NK-92 treated with Interleukin-12 subunit alpha and Interleukin-12 subunit beta, amount 100 ng/mL, for 24 hours (cell line): ENCODE data around the gene AIF1.

Experiments
- DNase-seq: peaks from one replicate; lab custom pipeline; 2025; lab: John Stamatoyannopoulos, UW

The AIF1 gene

DNA sequence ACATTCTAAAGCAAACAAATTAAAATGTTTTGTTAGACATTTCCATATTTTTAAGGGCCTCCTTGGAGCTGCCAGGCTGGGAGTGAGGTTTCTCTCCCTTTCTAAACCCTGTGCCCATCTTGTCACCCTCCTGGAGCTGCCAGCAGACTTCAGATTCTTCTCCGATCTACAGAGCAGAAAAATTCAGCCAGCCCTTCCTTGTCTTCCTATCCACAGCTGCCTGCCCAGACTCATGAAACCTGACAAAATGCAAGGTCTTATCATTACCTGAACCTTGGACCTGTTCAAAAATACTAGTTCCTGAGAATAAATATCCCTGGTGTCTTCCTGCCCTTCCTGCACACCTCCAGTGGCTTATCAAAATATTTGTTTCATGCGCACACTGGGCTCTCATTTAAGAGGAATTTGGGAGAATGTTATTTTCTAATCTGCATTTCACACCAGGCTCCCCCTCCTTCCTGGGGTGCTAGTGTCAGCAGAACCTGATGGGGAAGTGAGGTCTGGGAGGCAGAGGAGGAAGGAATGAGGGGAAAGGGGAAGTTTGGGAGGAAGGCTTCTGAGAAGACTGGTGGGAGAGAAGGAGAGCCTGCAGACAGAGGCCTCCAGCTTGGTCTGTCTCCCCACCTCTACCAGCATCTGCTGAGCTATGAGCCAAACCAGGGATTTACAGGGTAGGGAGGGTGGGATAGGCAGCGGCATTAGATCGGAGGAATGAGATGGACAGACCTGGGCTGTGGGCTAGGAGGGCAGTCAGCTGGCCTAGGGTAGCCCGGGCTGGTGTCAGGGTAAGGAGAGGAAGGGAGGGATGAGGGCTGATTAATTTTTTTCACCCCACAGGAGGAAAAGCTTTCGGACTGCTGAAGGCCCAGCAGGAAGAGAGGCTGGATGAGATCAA lies at the start of gene AIF1:
Gene AIF1 (plus strand): TSS at position 551 of the 895 bp plus-strand sequence. CDS start 96 bp downstream, at position 647.
- no peak for DNase-seq

DNA sequence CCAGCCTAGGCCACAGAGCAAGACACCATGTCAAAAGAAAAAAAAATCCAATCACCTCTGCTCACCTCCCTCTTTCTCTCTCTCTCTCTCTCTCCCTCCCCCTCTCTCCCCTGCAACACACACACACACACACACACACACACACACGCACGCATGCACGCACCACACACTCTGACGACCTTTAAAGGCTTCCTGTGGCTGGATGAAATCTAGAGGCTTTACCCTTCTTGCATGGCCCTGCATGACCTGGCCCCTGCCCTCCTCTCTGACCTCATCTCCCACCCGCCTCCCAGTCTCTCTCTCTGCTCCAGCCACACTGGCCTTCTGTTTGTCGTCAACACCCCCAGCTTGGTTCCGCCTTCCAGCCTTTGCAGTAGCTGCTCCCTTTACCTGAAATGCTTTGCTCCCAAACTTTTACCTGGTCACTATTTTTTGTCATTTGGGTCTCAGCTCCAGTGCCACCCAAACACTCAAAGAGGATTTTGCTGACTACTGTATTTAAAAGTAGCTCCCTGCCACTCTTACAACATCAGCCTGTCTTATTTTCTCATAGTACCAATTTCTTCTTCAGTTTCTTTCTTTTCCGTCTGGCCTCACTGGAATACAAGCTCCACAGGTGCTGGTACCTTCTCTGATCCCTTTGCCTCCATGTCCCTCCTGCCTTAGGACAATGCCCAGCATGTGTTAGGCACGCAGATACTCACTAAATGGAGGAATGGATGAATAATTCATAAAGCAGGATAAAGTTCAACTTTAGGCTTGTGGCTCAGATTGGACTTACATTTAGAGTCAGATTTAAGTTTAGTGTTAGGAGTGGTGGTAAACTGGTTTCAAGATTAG lies 47.3 kb upstream of the AIF1 start:
- no peak for DNase-seq

DNA sequence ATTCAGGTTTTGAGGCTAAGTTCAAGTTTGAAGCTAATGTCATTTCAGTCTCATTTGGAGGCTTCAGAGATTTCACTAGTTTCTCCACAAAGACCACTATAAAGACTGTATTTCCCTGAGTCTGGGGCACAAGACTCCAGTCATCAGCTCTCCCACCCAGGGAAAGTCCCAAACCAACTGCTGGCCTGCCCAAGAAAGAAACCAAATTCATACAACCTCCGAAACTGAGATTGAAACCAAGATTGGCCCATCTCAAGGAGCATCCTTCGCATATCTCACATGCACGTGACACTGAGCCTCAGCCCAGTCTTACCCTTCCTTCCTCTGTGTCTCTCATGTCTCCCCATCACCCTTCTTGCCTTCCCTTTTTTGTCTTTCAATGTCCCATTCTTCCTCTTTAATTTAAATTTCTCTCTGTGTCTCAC lies 46.5 kb upstream of the AIF1 start:
- no peak for DNase-seq

DNA sequence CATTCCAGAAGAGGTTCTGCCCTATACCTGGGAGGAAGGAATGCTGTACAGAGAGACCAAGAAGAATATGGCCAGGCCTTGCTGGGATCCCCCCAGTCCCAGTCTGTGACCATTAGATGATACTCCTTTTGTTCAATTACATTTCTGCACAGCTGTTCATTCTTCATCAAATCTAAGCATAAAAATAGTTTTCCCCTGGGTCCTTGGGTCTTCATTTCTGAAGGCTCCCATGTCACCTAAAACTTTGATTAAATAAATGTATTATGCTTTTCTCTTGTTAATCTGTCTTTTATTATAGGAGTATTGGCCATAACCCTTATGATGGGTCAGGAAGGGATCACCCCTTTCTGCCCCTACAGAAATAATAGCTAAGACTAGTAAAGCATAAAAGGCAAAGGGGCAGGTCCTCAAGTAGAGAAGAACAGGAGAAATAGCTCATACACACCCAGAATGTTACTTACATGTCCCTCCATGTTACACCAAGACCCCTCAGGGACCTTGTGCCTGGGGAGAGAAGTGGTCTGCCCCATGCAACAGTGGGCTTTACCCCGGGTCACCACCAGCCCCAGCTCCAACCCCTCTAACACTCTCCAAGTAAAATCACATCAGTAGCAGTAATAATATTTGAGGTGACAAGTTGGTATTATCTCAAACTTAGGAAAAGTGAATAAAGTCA lies 45.0 kb upstream of the AIF1 start:
- DNase-seq = no peak

DNA sequence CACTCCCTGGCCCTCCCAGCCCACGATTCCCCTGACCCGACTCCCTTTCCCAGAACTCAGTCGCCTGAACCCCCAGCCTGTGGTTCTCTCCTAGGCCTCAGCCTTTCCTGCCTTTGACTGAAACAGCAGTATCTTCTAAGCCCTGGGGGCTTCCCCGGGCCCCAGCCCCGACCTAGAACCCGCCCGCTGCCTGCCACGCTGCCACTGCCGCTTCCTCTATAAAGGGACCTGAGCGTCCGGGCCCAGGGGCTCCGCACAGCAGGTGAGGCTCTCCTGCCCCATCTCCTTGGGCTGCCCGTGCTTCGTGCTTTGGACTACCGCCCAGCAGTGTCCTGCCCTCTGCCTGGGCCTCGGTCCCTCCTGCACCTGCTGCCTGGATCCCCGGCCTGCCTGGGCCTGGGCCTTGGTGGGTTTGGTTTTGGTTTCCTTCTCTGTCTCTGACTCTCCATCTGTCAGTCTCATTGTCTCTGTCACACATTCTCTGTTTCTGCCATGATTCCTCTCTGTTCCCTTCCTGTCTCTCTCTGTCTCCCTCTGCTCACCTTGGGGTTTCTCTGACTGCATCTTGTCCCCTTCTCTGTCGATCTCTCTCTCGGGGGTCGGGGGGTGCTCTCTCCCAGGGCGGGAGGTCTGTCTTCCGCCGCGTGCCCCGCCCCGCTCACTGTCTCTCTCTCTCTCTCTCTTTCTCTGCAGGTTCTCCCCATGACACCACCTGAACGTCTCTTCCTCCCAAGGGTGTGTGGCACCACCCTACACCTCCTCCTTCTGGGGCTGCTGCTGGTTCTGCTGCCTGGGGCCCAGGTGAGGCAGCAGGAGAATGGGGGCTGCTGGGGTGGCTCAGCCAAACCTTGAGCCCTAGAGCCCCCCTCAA lies 42.8 kb upstream of the AIF1 start, which contains the start of gene LTA:
Gene LTA (plus strand): TSS at position 249 of the 871 bp plus-strand sequence. CDS start 454 bp downstream, at position 703.
- no peak for DNase-seq

DNA sequence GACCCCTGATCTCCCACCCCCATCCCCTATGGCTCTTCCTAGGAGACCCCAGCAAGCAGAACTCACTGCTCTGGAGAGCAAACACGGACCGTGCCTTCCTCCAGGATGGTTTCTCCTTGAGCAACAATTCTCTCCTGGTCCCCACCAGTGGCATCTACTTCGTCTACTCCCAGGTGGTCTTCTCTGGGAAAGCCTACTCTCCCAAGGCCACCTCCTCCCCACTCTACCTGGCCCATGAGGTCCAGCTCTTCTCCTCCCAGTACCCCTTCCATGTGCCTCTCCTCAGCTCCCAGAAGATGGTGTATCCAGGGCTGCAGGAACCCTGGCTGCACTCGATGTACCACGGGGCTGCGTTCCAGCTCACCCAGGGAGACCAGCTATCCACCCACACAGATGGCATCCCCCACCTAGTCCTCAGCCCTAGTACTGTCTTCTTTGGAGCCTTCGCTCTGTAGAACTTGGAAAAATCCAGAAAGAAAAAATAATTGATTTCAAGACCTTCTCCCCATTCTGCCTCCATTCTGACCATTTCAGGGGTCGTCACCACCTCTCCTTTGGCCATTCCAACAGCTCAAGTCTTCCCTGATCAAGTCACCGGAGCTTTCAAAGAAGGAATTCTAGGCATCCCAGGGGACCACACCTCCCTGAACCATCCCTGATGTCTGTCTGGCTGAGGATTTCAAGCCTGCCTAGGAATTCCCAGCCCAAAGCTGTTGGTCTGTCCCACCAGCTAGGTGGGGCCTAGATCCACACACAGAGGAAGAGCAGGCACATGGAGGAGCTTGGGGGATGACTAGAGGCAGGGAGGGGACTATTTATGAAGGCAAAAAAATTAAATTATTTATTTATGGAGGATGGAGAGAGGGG lies 41.6 kb upstream of the AIF1 start:
- DNase-seq = no peak

DNA sequence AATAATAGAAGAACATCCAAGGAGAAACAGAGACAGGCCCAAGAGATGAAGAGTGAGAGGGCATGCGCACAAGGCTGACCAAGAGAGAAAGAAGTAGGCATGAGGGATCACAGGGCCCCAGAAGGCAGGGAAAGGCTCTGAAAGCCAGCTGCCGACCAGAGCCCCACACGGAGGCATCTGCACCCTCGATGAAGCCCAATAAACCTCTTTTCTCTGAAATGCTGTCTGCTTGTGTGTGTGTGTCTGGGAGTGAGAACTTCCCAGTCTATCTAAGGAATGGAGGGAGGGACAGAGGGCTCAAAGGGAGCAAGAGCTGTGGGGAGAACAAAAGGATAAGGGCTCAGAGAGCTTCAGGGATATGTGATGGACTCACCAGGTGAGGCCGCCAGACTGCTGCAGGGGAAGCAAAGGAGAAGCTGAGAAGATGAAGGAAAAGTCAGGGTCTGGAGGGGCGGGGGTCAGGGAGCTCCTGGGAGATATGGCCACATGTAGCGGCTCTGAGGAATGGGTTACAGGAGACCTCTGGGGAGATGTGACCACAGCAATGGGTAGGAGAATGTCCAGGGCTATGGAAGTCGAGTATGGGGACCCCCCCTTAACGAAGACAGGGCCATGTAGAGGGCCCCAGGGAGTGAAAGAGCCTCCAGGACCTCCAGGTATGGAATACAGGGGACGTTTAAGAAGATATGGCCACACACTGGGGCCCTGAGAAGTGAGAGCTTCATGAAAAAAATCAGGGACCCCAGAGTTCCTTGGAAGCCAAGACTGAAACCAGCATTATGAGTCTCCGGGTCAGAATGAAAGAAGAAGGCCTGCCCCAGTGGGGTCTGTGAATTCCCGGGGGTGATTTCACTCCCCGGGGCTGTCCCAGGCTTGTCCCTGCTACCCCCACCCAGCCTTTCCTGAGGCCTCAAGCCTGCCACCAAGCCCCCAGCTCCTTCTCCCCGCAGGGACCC lies 40.6 kb upstream of the AIF1 start:
- DNase-seq = no peak

DNA sequence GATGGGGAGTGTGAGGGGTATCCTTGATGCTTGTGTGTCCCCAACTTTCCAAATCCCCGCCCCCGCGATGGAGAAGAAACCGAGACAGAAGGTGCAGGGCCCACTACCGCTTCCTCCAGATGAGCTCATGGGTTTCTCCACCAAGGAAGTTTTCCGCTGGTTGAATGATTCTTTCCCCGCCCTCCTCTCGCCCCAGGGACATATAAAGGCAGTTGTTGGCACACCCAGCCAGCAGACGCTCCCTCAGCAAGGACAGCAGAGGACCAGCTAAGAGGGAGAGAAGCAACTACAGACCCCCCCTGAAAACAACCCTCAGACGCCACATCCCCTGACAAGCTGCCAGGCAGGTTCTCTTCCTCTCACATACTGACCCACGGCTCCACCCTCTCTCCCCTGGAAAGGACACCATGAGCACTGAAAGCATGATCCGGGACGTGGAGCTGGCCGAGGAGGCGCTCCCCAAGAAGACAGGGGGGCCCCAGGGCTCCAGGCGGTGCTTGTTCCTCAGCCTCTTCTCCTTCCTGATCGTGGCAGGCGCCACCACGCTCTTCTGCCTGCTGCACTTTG lies 39.6 kb upstream of the AIF1 start, which contains the start of gene TNF:
Gene TNF (plus strand): TSS at position 231 of the 567 bp plus-strand sequence. CDS start 177 bp downstream, at position 408.
- DNase-seq = peak; percentile 48

DNA sequence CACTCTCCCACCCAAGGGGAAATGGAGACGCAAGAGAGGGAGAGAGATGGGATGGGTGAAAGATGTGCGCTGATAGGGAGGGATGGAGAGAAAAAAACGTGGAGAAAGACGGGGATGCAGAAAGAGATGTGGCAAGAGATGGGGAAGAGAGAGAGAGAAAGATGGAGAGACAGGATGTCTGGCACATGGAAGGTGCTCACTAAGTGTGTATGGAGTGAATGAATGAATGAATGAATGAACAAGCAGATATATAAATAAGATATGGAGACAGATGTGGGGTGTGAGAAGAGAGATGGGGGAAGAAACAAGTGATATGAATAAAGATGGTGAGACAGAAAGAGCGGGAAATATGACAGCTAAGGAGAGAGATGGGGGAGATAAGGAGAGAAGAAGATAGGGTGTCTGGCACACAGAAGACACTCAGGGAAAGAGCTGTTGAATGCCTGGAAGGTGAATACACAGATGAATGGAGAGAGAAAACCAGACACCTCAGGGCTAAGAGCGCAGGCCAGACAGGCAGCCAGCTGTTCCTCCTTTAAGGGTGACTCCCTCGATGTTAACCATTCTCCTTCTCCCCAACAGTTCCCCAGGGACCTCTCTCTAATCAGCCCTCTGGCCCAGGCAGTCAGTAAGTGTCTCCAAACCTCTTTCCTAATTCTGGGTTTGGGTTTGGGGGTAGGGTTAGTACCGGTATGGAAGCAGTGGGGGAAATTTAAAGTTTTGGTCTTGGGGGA lies 38.9 kb upstream of the AIF1 start:
- DNase-seq = no peak

DNA sequence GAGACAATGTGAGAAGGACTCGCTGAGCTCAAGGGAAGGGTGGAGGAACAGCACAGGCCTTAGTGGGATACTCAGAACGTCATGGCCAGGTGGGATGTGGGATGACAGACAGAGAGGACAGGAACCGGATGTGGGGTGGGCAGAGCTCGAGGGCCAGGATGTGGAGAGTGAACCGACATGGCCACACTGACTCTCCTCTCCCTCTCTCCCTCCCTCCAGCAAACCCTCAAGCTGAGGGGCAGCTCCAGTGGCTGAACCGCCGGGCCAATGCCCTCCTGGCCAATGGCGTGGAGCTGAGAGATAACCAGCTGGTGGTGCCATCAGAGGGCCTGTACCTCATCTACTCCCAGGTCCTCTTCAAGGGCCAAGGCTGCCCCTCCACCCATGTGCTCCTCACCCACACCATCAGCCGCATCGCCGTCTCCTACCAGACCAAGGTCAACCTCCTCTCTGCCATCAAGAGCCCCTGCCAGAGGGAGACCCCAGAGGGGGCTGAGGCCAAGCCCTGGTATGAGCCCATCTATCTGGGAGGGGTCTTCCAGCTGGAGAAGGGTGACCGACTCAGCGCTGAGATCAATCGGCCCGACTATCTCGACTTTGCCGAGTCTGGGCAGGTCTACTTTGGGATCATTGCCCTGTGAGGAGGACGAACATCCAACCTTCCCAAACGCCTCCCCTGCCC lies 38.0 kb upstream of the AIF1 start:
- peak; percentile 51 for DNase-seq

DNA sequence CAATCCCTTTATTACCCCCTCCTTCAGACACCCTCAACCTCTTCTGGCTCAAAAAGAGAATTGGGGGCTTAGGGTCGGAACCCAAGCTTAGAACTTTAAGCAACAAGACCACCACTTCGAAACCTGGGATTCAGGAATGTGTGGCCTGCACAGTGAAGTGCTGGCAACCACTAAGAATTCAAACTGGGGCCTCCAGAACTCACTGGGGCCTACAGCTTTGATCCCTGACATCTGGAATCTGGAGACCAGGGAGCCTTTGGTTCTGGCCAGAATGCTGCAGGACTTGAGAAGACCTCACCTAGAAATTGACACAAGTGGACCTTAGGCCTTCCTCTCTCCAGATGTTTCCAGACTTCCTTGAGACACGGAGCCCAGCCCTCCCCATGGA lies 37.5 kb upstream of the AIF1 start:
- no peak for DNase-seq

DNA sequence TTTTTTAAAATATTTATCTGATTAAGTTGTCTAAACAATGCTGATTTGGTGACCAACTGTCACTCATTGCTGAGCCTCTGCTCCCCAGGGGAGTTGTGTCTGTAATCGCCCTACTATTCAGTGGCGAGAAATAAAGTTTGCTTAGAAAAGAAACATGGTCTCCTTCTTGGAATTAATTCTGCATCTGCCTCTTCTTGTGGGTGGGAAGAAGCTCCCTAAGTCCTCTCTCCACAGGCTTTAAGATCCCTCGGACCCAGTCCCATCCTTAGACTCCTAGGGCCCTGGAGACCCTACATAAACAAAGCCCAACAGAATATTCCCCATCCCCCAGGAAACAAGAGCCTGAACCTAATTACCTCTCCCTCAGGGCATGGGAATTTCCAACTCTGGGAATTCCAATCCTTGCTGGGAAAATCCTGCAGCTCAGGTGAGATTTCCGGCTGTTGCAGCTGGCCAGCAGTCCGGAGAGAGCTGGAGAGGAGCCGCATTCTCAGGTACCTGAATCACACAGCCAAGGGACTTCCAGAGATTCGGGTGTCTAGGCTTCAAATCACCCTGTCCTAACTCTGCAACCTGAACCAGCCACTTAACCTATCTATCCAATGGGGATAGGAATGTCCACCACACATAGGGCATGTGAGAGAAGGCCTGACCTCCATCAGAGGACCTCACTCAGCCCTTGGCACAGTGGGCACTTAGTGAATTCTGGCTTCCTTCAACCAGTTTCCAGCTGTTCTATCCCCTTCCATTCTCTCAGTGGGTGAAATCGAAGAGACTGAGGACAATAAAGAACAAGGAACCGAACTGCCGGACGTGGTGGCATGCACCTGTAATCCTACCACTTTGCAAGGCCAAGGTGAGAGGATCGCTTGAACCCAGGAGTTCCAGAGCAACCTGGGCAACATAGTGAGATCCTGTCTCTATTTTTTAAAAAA lies 36.6 kb upstream of the AIF1 start:
- DNase-seq = no peak

DNA sequence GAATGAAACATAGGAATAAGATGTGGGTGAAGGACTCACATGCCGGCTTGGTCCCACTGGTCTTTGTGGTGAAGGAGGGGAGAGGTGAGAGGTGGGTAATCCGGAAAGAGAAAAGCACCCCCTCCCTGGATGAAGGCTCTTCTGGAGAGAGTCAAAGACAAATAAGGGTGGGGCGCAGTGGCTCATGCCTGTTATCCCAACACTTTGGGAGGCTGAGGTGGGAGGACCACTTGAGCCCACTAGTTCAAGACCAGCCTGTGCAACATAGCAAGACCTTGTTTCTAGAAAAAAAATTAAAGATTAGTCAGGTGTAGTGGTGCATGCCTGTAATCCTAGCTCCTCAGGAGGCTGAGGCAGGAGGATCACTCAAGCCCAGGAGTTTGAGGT lies 35.9 kb upstream of the AIF1 start:
- no peak for DNase-seq

DNA sequence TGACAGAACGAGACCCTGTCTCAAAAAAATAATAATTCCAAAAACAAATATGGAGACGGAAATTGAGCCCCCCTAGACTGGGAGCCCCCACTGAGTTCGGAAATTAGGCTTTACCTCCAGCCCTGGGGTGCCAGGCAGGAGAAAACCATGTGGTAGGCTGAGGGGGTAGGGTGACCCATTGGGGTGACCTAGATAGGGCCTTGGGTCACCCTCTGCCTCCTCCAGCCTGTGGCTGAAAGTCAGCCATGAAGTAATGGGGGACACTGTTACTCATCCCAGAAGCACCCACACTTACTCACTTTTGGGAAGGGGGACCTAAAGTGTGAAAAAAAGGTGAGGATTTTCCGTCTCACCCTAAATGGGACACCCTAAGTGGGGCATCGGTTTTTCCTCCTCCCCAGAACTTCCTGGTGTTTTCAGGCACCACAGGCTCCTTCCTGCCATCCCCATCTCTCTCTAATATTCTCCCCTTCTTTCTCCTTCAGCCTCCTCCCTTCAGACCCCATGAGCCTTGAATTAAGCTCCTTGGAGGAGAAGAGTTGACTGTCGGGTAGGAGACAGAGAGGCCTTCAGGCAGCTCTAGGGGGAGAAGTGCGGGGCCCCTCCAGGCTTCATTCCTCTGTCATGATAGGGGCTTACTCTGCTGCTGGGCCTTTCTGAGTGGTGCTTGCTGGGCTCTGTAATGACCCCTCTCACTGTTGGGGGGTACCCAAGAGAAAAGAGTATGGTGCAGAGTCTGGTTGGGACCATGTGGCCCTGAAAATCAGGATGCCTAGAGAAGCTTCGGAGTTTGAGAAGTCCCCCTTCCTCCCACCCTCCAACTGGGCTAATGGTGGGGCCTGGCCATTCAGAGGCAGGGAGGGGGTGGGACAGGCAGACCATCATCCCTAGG lies 35.2 kb upstream of the AIF1 start:
- no peak for DNase-seq

DNA sequence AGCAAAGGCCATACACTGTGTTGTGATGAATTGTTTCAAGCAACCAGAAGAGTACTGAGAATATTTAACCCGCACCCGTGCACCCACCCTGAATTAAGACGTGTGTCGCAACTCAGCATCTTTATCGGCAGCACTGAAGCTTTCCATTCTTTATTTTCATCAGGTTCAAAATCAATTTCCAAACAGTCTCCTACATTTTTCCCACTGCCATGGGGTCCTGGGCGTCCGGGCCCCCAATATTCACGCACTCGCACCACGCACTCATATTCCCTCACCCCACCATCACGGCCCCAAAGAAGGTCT lies 34.6 kb upstream of the AIF1 start:
- DNase-seq = no peak
